ENCODE measurements around the gene SLC6A3.
A peak's percentile ranks its signal among the peaks of the same experiment; 100 is the strongest.

SLC6A3 gene

DNA sequence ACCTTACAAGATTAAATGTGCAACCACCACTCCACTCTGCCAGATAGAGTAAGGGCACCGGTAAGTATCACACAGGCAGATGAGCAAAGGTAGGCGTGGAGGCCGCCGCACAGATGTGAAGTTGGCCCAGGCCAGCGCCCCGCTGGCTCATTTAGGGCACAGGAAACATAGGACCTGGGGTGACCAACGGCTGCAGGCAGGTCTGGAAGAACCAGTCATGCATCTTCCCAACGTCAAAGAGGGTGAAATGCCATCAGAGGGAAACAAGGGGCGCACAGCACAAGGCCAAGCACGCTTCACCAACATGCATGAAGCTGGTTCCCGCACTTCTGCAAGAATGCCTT lies 31.7 kb upstream of the SLC6A3 start:
- DNase-seq = no peak

DNA sequence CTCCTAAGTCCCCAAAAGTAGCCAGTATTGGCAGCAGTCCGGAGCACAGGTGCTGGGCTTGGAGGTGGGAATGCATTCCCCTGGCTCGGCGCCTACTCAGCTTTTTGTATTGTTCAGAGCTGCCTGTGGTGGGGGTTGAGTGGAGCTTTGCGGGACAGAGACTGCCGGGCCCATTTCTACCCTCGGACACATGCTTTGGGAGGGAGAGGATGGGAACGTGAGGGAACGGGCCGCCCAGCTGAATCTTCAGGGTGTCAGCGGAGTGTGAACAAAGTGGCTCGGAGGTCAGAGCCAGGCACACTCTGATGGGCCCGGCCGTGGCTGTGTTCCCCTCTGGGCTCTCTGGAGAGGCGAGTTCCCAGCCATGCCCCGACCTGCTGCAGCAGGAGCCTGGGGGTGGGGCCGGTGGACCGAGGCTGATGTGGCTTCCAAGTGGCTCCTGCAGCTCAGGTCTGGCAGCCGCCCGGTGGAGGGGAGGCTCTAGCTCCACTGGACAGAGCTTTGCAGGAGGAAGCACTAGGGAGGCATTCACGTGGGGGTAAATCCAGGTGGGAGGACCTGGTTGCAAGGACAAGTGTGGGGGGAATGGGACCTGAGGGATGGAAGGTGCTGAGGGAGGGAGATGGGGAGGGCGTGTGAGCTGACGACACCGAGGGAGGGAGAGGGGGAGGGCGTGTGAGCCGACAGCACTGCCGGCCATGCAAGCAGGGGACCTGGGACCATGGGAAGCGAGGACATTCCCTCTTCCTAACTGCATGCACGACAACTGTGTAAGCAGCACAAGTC lies 31.1 kb upstream of the SLC6A3 start:
- DNase-seq = peak; percentile 10

DNA sequence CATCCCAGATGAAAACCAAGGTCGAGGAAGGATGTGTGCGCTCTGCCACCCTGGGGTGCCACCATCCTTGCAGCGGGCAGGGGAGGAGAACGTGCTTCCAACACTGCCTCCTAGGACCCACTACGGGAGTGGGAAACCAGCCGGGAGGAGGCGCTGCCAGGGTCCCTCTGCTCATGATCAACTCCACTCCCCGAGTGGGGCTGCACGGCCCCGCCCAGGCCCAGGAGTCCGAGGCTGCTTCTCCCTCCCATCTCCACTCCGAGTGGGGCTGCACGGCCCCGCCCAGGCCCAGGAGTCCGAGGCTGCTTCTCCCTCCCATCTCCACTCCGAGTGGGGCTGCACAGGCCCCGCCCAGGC lies 30.3 kb upstream of the SLC6A3 start:
- DNase-seq = peak; percentile 14

DNA sequence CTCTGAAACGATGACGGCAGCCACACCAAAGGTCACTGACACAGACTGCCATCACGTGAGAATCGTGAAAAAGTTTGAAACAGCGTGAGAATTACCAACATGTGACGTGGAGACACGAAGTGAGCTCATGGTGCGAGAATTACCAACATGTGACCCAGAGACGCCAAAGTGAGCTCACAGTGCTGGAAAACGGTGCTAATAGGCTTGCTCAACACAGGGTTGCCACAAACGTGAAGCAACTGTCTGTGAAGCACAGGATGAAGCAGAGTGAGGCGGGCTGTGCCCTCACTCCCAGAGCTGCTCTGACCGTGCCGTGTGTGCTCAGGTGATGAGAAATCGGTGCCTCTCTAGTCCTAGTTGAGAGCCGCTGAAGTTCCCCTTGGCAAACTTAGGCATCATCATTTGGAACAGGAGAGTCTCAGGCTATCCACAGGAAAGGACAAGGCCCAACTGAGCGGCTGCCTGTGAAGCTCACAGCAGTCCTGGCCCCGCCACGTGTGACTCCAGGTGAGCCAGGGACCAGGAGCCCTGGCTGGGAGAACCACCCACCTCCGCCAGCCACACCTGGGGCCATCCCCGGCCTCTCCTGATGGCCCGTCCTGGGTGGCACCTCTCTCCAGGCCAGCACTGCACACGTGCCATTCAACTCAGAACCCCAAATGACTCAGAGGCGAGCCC lies 29.8 kb upstream of the SLC6A3 start:
- DNase-seq = no peak

DNA sequence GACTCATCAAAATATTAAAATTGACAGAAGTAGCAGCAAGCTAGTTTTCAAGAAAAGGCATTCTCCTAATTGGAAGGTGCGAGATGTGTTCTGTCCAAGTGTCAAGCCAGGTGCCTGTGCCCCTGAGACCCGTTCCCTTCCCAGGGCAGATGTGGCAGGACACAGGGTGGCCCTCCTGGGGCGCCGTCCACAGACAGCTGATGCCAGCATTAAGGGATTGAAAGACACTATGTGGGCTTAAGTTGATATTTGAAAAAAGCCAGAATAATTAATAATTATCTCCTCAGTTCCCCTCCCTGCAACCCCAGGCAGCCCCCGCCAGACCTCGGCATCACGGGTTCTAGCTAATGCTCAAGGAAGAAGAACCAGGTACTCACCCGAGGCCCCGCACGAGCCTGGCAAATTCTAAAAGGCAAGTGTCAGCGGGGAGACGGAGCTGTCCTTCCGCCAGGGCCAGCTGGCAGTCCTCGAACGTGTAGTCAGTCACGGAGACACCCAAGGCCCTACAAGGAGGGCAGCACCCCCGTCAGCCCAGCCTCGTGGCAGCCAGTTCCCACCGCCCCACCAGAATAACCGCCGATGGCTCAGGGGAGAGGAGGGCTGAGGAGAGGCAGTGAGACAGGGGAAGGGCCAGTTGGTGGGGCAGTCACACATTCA lies 29.1 kb upstream of the SLC6A3 start:
- peak; percentile 14 for DNase-seq

DNA sequence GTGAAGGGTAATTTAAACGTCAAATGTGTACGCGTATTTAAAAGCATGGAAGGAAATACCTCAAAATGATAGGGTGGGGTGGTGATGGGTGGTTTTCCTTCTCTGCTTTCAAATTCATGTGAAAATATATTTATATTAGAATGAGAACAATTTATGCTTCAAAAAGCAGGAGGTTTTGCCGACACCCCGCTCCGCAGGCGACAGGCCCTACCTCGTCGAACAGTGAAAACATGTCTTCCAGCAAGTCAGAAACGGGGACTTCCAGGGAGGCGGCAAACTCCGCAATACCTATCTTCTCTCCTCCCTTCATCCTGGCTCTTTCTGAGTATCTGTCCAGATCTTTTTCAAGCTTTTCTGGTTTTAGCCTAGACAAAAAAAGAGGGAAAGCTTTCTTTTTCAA lies 28.5 kb upstream of the SLC6A3 start:
- DNase-seq = no peak

DNA sequence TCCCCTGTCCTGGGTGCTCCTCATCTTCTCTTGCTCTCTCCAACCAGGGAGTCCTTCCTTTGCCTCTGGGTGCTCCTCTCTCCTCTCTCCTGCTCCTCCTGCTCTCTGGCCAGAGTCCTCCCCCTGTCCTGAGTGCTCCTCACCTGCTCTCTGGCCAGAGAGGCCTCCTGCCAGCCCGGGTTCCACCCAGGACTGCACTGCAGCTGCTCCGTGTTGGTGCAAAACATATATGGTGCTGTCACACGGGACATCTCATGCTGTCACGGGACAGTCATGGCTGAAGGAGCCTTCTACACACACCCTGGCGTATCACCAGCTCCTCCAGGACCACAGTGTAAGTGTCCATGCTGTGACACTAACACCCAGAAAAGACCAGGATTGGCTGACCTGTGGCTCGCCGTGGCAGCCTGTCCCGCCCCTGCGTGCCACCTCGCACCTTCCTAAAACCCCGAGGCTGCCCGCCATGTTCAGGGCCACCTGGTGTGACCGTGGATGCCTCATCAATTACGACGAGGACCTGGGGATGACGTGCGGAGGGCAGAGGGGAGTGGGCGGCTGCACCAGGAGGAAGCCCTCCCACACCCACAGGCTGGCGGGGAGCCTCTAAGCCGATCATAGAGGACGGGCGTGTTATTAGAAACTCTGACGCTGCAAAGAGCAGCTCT lies 27.9 kb upstream of the SLC6A3 start:
- no peak for DNase-seq

DNA sequence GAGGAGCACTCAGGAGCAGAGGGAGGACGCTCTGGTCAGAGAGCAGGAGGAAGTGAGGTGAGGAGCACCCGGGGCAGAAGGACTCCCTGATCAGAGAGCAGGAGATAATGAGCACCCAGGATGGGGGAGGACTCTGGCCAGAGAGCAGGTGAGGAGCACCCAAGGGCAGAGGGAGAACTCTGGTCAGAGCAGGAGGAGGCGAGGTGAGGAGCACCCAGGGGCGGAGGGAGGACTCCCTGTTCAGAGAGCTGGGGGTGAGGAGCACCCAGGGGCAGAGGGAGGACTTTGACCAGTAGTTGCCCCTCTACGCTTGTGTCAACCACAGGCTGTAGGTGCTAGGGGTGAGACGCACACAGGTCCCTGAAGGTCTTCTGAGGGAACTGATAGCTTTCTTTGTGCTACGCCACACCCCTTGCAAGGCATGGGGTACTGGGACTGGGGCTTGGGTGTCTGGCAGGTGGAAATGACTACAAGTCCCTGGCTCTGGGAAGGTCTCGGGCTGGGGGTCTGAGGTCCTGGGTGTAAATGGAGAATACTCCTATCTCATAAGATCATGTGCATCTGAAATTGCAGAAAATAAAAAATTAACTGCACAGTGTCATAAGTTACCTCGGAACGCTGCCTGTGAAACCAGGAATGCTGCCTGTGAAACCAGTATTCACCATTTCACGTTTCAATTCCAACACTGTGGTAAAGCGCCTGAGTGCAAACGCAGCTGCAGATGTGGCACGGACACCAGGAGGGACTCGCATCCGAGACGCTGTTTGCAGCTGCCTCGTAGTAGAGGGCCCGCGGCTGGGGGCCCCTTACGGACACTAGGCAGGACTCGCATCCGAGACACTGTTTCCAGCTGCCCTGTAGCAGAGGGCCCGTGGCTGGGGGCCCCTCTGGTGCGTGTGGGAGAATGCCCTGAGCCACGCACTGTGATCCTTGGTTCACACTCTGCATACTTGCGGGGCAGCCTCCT lies 27.0 kb upstream of the SLC6A3 start:
- peak; percentile 15 for DNase-seq

DNA sequence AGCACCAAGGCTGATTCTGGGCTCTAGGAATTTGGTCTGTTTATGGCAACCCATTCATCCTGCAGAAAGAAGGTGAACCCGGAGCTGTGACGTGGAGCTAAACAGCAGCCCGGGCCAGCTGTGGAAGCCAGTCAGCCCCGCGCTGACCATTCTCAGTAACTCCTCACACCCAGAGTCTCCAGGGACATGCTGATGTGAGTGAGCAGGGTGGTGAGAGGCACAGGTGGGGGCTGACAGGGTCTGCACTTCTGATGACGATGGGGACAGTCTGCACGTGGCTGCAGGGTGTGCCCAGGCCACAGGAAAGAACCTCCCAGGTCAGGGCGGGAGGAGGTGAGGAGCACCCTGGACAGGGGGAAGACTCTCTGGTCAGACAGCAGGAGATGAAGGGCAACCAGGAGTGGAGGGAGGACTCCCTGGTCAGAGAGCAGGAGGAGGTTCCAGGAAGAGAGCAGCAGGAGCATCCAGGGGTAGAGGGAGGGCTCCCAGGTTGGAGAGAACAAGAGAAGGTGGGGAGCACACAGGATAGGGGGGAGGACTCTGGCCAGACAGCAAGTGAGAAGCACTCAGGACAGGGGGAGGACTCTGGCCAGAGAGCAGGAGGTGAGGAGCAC lies 26.1 kb upstream of the SLC6A3 start:
- DNase-seq = no peak

DNA sequence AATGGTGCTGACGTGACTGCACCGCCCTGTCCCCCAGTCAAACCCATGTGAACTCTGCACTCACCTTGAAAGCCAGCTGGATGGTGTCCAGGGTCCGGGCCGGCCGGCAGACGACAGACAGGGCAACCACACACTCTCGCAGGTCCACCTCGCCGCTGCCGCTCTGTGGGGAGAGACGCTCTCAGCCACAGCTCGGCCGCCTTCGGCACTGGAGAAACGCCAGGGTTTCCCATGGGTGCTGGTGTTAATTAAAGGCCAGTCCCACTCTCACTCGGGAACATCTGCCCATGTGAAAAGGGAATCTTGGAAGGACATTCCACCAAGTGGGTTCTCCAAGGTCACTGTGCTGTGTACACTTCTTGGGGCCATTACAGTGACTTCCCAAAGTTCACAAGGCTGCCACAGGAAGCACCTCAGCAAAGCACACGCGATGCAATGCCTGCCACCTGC lies 25.5 kb upstream of the SLC6A3 start:
- DNase-seq = no peak

DNA sequence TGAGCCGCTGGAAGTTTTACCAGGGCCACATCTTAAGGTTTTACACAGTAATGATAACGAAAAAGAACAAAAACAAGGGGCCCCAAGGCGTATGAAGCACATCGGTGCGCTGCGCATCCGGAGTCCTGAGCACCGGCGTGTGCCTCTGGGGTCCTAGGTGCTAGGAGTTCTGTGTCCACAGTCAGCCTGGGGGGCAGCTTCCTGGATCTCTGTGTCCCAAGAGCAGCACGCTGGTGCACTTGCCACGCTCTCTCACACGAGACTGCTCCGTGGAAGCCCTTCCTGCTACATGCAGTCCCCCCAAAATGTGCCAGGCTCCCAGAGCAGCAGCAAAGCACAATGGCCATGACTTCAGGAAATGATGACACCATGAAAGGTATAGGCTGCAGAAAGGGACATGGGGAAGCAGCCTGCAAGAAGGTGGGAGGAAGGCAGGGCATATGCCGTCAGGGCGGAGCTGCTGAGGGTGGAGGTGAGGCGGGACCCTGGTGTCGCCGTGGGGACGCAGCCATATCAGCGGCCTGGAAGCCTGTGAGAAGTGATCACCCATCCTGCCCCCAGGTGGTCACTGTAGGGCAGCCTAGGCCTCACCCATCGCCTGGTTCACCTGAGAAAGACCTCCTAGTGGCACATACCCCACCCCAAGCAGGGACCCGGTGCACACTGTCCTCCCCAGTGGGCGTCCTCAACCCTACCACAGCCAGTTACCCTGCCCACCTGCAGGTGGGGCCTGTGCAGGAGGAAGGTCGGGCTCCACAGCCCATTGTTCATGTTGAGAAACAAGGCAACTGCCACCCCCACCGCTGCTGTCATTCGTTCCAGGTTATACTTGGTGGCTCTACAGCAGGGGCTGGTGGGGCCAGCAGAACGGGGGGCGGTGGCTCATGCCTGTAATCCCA lies 23.6 kb upstream of the SLC6A3 start:
- no peak for DNase-seq

DNA sequence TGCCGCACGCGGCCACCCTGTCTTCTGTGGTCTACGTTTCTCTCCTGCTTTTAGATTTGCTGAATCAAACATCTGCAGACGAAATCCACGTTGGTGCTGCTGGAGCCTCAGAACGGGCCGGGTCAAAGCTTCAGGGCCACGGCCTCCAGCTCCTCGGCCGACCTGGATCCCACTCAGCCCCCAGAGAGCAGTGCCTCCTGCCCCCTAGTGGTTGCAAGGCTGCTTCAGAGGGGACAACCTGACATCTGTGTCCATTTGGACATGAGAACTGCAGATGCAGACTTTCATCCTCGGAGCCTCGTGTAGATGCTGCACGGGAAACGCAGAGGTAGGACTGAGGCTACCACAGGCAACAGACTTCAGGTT lies 23.0 kb upstream of the SLC6A3 start:
- DNase-seq = peak; percentile 40

DNA sequence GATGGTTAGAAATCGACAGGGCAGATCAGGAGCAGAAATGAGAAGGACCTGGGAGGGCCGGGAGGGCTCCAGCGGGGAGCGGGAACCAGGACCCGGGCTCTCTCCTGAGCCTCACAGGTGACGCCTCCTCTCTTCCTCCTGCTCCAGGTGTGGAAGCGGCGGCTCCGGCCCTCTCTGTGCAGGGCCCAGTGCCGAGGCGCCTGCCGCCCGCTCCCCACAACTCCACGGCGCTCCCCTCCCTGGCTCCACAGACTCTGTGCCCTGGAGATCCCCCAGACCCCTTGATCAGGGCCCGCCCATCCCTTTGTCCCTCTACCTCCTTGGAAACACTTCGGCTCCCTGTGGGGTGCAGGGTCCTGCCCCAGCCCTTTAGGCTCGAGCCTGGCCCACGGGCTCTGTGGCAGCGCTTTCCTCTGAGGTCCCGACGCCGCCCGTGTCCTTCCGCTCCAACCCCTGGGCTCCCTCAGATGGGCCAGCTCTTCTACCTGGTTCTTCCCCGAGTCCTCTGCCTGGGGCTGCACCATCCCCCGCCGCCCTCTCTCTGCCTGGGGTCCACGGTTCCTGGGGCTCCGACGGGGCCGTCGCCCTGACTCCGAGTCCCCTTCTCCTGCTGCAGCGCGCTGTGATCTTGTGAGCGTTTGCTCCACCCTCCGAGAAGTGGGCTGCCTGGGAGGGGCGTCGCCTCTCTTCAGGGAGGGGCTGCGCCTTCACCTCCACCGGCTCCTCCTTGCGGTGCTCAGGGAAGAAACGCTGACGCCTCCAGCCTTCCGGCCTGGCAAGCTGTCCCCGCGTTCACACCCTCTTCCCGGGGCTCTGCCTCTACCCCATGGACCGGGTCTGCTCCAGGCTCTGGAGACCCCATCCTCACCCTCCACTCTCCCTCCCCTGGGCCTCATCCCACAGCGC lies 22.4 kb upstream of the SLC6A3 start:
- no peak for DNase-seq

DNA sequence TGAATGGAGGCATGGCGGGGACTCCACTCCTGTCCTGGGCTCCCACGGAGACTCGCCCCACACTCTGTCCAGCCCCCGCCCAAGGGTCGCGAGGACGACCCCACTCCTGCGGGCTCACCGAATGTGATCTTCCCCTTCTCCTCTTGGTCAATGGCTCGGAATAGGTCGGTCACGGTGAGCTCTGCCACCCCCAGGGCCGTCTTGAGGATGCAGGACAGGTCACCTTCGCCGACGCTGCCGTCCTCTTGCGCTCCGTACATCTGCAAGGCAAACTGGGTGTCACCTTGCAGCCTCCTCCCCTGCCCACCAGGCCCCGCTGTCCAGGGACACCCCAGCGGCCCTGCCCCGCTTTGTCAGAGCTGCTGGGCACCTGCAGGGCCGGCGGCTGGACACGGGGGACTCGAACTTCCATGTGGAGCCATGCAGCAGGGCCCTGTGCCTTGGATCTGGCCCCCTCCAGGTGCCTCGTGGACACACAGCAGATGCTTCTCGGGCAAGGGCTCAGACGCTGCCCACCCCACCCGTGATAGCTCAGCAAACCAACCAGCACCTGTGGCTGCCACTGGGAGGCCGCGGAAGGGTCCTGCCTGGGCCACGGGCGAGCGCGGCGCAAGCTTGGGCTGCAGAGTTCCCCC lies 21.5 kb upstream of the SLC6A3 start:
- DNase-seq = no peak

DNA sequence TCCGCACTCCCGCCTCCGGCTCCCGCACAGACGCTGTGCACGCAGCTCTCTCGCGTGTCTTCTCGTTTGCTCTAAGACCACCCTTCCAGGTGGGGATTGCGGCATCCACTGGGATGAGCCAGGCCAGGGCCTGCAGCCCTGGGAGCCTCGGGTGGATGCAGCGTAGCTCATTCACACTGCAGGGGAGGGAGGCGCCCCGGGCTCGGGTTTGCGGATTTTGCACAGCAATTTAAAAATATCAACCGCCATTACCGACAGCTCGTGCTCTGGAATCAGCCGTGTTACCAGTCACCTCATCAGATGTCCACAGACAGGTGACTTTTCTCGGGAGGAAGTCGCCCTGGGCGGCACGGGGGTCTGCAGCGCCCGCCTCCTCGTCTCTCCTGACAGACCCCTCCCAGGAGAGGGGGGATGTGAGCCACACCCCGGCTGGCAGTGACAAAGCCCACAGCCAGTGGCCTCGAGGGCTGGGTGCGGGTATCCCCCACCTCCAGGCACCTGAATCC lies 20.8 kb upstream of the SLC6A3 start:
- DNase-seq = peak; percentile 9

DNA sequence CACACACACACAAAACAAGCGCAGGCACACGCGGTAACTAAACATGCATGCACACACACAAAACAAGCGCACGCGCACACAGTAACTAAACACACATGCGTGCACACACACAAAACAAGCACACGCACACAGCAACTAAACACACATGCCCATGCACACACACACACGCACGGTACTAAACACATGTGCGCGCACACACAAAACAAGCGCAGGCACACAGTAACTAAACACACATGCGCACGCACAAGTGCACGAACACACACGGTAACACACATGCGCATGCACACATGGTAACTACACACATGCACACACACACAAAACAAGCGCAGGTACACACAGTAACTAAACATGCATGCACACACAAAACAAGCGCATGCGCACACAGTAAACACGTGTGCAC lies 19.9 kb upstream of the SLC6A3 start:
- DNase-seq = no peak

DNA sequence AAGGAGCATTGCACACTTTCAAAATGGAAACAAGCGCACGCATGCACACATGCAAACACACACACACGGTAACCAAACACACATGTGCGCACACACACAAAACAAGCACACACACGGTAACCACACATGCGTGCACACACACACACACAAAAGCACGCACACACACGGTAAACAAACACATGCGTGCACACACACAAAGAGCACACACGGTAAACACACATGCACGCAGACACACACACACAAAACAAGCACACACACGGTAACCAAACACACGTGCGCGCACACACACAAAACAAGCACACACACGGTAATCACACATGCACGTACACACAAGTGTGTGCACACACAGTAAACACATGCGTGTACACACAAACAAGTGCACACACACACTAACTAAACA lies 19.3 kb upstream of the SLC6A3 start:
- DNase-seq = no peak

DNA sequence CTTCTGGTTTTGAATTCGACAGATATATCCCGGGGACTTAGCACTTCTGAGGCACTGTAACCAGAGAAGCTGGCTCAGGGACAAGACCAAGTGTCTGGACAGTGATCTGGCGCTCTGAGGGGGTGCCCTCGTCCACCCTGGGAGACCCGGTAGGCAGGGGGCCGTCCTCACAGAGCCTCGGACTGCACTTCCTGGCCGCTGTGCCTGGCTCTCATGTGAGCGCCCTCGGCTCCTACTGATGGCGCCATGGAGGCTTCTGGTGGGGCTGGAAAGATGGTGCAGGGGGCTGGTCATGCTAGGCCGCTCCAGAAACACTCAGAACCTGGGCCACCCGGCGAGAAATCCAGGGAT lies 18.8 kb upstream of the SLC6A3 start:
- DNase-seq = no peak

Data from activated T-cell treated with anti-CD3 and anti-CD28 coated beads, Interleukin-2, amount 50 U/mL, for 1 hour (primary cell).